ENCODE measurements around the gene PLEKHG3. TPM values are rescaled to one million over a fixed set of nuclear protein-coding genes. Genes with fewer than 3 reads are reported as not detected.
A peak's percentile ranks its signal among the peaks of the same experiment; 100 is the strongest.

The PLEKHG3 gene
- total RNA-seq, 4 donors from 2014 or later, result 33.3 to 73.9 (median 63.1) TPM

- no peaks in the 10 kb centered on the region for H3K27me3 ChIP-seq
- H3K4me1 ChIP-seq, result peaks cover 0 to 33% (median 17%) of the 10 kb centered on the region in 4 donors
- no peak for DNase-seq (ENCODE audit: low spot score in 2 of 2)
- WGBS, 2 donors, result 68 to 75% methylated on average over 2 of the region's 2 CpGs
- H3K4me3 ChIP-seq, result no peak overlapping the region
- no peaks in the 10 kb centered on the region for H3K36me3 ChIP-seq
- no peak for TF ChIP-seq POLR2A (IDR thresholded peaks at IDR 0.05)
- TF ChIP-seq, protein P1, sequence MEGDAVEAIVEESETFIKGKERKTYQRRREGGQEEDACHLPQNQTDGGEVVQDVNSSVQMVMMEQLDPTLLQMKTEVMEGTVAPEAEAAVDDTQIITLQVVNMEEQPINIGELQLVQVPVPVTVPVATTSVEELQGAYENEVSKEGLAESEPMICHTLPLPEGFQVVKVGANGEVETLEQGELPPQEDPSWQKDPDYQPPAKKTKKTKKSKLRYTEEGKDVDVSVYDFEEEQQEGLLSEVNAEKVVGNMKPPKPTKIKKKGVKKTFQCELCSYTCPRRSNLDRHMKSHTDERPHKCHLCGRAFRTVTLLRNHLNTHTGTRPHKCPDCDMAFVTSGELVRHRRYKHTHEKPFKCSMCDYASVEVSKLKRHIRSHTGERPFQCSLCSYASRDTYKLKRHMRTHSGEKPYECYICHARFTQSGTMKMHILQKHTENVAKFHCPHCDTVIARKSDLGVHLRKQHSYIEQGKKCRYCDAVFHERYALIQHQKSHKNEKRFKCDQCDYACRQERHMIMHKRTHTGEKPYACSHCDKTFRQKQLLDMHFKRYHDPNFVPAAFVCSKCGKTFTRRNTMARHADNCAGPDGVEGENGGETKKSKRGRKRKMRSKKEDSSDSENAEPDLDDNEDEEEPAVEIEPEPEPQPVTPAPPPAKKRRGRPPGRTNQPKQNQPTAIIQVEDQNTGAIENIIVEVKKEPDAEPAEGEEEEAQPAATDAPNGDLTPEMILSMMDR (IDR thresholded peaks at IDR 0.05), result no peak
- TF ChIP-seq EP300 (IDR thresholded peaks at IDR 0.05), result no peak
- peak overlapping the region in 1 of 4 donors; percentile 4 for H3K27ac ChIP-seq
- no peaks in the 10 kb centered on the region for H3K9me3 ChIP-seq
Observed at GRCh38 chr14:64691376-64691775, 12.8 kb upstream of the PLEKHG3 start.

DNA sequence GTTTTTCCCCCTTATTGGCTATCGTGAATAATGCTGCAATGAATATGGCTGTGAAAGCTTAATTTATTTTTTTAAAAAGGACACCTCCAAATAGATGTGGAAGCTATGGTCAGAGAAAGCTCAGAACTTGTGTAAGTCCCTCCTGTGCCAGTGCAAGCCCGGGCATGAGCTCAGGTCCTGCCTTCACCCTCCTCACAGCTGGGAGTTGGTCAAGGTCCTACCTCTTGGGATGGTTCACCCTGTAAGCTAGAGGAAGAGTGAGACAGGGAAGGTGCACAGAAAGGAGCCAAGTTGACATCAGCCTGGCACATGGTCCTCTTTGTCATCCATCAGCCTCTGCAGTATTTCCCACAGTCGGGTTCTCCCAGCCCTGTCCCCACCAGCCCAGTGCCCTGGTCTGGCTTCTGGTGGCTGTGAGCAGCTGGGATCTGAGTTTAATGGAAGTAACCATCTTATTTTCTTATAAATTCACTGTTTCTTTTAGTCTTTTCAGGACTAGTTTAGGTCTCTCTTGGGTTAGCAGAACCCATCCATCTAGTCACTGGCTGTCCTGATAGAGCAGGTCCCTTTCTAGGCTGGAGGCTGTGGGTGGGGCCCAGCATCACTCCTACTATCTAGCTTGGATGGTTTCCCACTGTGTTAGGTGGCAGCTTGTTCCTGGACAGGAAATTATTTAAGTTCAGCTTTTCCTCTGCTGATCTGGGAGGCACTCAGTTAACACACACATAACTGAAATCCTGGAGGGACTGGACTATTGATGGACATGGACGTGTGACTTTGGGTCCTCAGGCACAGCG lies 11.8 kb upstream of the PLEKHG3 start:
- Histone ChIP-seq H3K27me3 (no peaks in the 10 kb centered on the region), H3K27ac (no peak overlapping the region), H3K9me3 (no peaks in the 10 kb centered on the region), H3K36me3 (no peaks in the 10 kb centered on the region), H3K4me1 (peaks cover 0 to 34% (median 19%) of the 10 kb centered on the region in 4 donors), H3K4me3 (no peak overlapping the region)
- TF ChIP-seq EP300 (IDR thresholded peaks at IDR 0.05) (no peak), POLR2A (IDR thresholded peaks at IDR 0.05) (no peak)
- TF ChIP-seq, protein P1 (IDR thresholded peaks at IDR 0.05), result no peak
- no peak for DNase-seq (ENCODE audit: low spot score in 2 of 2)
- 90 to 93% methylated on average over 5 of the region's 5 CpGs for WGBS, 2 donors

GRCh38 chr14:64692986-64693809 lies 11.0 kb upstream of the PLEKHG3 start:
- no peak for DNase-seq (ENCODE audit: low spot score in 2 of 2)
- TF ChIP-seq, protein P1 (IDR thresholded peaks at IDR 0.05), result no peak
- TF ChIP-seq EP300 (IDR thresholded peaks at IDR 0.05) (no peak), POLR2A (IDR thresholded peaks at IDR 0.05) (no peak)
- H3K27me3 ChIP-seq, result no peaks in the 10 kb centered on the region
- H3K27ac ChIP-seq, result peak overlapping the region in 2 of 4 donors; percentile 69 to 71
- H3K4me3 ChIP-seq, result no peak overlapping the region
- H3K9me3 ChIP-seq, result no peaks in the 10 kb centered on the region
- WGBS, 2 donors, result 46 to 54% methylated on average over 5 of the region's 5 CpGs
- H3K4me1 ChIP-seq, result peaks cover 0 to 35% (median 19%) of the 10 kb centered on the region in 4 donors
- H3K36me3 ChIP-seq, result no peaks in the 10 kb centered on the region

DNA sequence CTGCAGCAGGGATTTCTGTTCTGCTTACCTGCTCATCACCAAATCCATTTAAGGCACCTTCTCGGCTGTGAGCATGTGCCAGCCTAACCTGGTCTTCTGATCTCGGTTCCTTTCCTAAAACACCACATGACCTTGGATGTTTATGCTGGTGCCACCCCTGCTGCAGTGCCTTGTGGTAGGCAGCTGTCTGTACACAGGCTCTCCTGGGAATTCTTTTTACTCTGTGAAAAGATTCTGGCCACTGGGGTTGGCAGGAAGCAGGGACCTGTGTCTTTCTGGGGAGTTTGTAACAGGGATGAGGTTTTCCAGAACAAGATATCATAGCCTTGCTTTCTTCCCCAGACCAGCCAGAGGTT lies 10.4 kb upstream of the PLEKHG3 start:
- no peak for DNase-seq (ENCODE audit: low spot score in 2 of 2)
- no peaks in the 10 kb centered on the region for H3K36me3 ChIP-seq
- peaks cover 0 to 38% (median 19%) of the 10 kb centered on the region in 4 donors for H3K4me1 ChIP-seq
- H3K27ac ChIP-seq, result peak overlapping the region in 2 of 4 donors; percentile 69 to 71
- H3K27me3 ChIP-seq, result no peaks in the 10 kb centered on the region
- no peak for TF ChIP-seq EP300 (IDR thresholded peaks at IDR 0.05)
- TF ChIP-seq, protein P1 (IDR thresholded peaks at IDR 0.05), result no peak
- TF ChIP-seq POLR2A (IDR thresholded peaks at IDR 0.05), result no peak
- 59 to 66% methylated on average over 2 of the region's 2 CpGs for WGBS, 2 donors
- no peaks in the 10 kb centered on the region for H3K9me3 ChIP-seq
- H3K4me3 ChIP-seq, result no peak overlapping the region

- Histone ChIP-seq H3K36me3 (no peaks in the 10 kb centered on the region), H3K27ac (peak overlapping the region in 2 of 4 donors; percentile 69 to 71), H3K9me3 (no peaks in the 10 kb centered on the region), H3K4me1 (peaks cover 0 to 47% (median 20%) of the 10 kb centered on the region in 4 donors), H3K27me3 (no peaks in the 10 kb centered on the region), H3K4me3 (no peak overlapping the region)
- WGBS, 2 donors, result 63 to 67% methylated on average over 2 of the region's 2 CpGs
- DNase-seq (ENCODE audit: low spot score in 2 of 2), result no peak
- TF ChIP-seq, protein P1 (IDR thresholded peaks at IDR 0.05), result no peak
- no peak for TF ChIP-seq EP300 (IDR thresholded peaks at IDR 0.05)
- no peak for TF ChIP-seq POLR2A (IDR thresholded peaks at IDR 0.05)
Observed at GRCh38 chr14:64695071-64695470, 9.2 kb upstream of the PLEKHG3 start.
